ENCODE measurements around the gene APOOL. TPM values are rescaled to one million over a fixed set of nuclear protein-coding genes. Genes with fewer than 3 reads are reported as not detected.

Gene APOOL
- total and polyA plus RNA-seq, 2 donors (not counting 3 experiments of a cell fraction or from before 2014, with no cell fraction given), result 3.4 to 17.4 TPM

GRCh38 chrX:85114776-85115175, 111.1 kb downstream of the APOOL start:
- no TSS peak for BruUV-seq (replicated peaks)
- CTCF ChIA-PET, result no interaction called here
- dilution Hi-C loops (cut with MboI; ENCODE audit: extremely low pct_ligation_motif_present, low sequenced_read_pairs), result no loop called here

More at GRCh38 chrX:85114776-85115175, 111.1 kb downstream of the APOOL start:
- Histone ChIP-seq H3K79me2 (ENCODE audit: control insufficient read depth, insufficient read depth, low read length) (no peaks in the 10 kb centered on the region), H3K27me3 (ENCODE audit: control insufficient read depth in 2 of 2, insufficient read depth in 2 of 2, low read length in 2 of 2) (no peaks in the 10 kb centered on the region), H3K9me1 (replicated peaks; ENCODE audit: control insufficient read depth, extremely low read depth, insufficient read depth, low read length) (no peaks in the 10 kb centered on the region), H4K20me1 (replicated peaks; ENCODE audit: control insufficient read depth, extremely low read depth, insufficient read depth, low read length) (no peaks in the 10 kb centered on the region), H3K4me1 (ENCODE audit: control insufficient read depth, extremely low read depth, insufficient read depth, low read length) (no peaks in the 10 kb centered on the region), H3K9me3 (replicated peaks; ENCODE audit: control insufficient read depth, insufficient read depth, low read length) (no peaks in the 10 kb centered on the region), H3K27ac (ENCODE audit: insufficient read depth, low read depth, low read length) (no peak overlapping the region), H2AFZ (ENCODE audit: low read depth, low read length) (no peak overlapping the region), H3K9ac (replicated peaks; ENCODE audit: extremely low read depth, insufficient read depth, low read length) (no peak overlapping the region), H3K4me2 (ENCODE audit: insufficient read depth, low read length) (no peak overlapping the region), H3K4me3 (replicated peaks in 1 of 3; ENCODE audit: insufficient read depth in 1 of 3, low read depth in 1 of 3, low read length in 3 of 3) (no peak overlapping the region), H3K36me3 (ENCODE audit: control insufficient read depth in 2 of 2, extremely low read depth in 1 of 2, insufficient read depth in 2 of 2, low read length in 2 of 2) (no peaks in the 10 kb centered on the region)
- no peak for DNase-seq (ENCODE audit: low read depth, low spot score)
- intact Hi-C loops (cut with micrococcal nuclease), result no loop called here
- POLR2A ChIA-PET, result no interaction called here
- TF ChIP-seq GATA2 (IDR thresholded peaks at IDR 0.05; ENCODE audit: insufficient read depth, insufficient read length, low read depth, low read length) (no peak), POLR2A (IDR thresholded peaks at IDR 0.05; ENCODE audit: low read depth, low read length) (no peak), MYC (IDR thresholded peaks at IDR 0.05; ENCODE audit: low read depth, low read length) (no peak), FOS (IDR thresholded peaks at IDR 0.05; ENCODE audit: borderline replicate concordance, insufficient read depth, low read length) (no peak), POLR2AphosphoS5 (IDR thresholded peaks at IDR 0.05; ENCODE audit: insufficient read depth, low read depth, low read length) (no peak), CTCF (IDR thresholded peaks at IDR 0.05; ENCODE audit: extremely low read depth in 1 of 2, insufficient read depth in 1 of 2, low read depth in 1 of 2, low read length in 2 of 2) (no peak), JUN (IDR thresholded peaks at IDR 0.05; ENCODE audit: borderline replicate concordance, insufficient read depth, insufficient read length, low read depth) (no peak), EZH2 (IDR thresholded peaks at IDR 0.05; ENCODE audit: borderline replicate concordance, low read depth, low read length, severe bottlenecking) (no peak), MAX (IDR thresholded peaks at IDR 0.05; ENCODE audit: insufficient read depth, insufficient read length) (no peak)
- FAIRE-seq, result no peak

Measured in endothelial cell of umbilical vein (primary cell).